Activated CD4-positive, alpha-beta T cell treated with anti-CD3 and anti-CD28 coated beads, Interleukin-2, amount 10 ng/mL, durations not matched to agents 7 days and 5 days (primary cell): ENCODE results near the gene MMAB. TPM values are rescaled to one million over a fixed set of nuclear protein-coding genes. Genes with fewer than 3 reads are reported as not detected.

Source experiments
- total RNA-seq, 2 experiments: library from RNA; stranded (reverse); gene quantifications; one replicate each; pipeline ENCODE4 v1.2.3, GENCODE V29; 2021

The MMAB gene
- total RNA-seq, 2 experiments from 2014 or later = 21.4 to 25.7 TPM

Other genes with a start within 250 kb of the MMAB start
- not detected for gene MYO1H, start 225.6 kb downstream of the MMAB start, total RNA-seq
- 10 to 100 TPM; 35.0 to 41.8 TPM for gene KCTD10, start 96.2 kb downstream of the MMAB start, total RNA-seq
- gene UBE3B, start 95.9 kb downstream of the MMAB start, total RNA-seq = 10 to 100 TPM; 35.5 to 37.4 TPM
- gene MVK, start 290 bp upstream of the MMAB start, total RNA-seq = 10 to 100 TPM; 20.3 to 21.8 TPM
- under 1 TPM; 0.52 to 0.73 TPM for gene FAM222A, start 140.3 kb upstream of the MMAB start, total RNA-seq